Measurements from ENCODE around the gene ZNF470. TPM values are rescaled to one million over a fixed set of nuclear protein-coding genes. Genes with fewer than 3 reads are reported as not detected.

Gene ZNF470
- total RNA-seq = 2.9 and 4.3 TPM in 2 replicates

GRCh38 chr19:56567274-56568120 is at the start of gene ZNF470:
ZNF470 (plus strand) TSS chr19:56567468; CDS start chr19:56570312, 2,844 bp downstream.

GRCh38 chr19:56538761-56539263 is 28.5 kb upstream of the ZNF470 start, which contains the start of gene ZFP28:
ZFP28 (plus strand) TSS chr19:56538948; CDS start chr19:56539019, 71 bp downstream.

GRCh38 chr19:56594783-56595547 is 27.7 kb downstream of the ZNF470 start, which contains the start of gene ZNF71:
ZNF71 (plus strand) TSS chr19:56595302; CDS start chr19:56601559, 6,257 bp downstream.

Other genes with a start within 250 kb of the ZNF470 start
- gene ZNF582, start 173.9 kb upstream of the ZNF470 start, total RNA-seq = 2.2 and 2.3 TPM in 2 replicates
- 5.8 and 7.5 TPM in 2 replicates for gene ZNF583, start 163.1 kb upstream of the ZNF470 start, total RNA-seq
- gene ZNF667, start 90.1 kb upstream of the ZNF470 start, total RNA-seq = 2.6 and 3.6 TPM in 2 replicates
- 0.98 and 2.7 TPM in 2 replicates for gene ZNF471, start 59.6 kb upstream of the ZNF470 start, total RNA-seq
- 7.2 and 8.7 TPM in 2 replicates for gene ZFP28, start 28.5 kb upstream of the ZNF470 start, total RNA-seq
- gene ZNF71, start 27.8 kb downstream of the ZNF470 start, total RNA-seq = 16.7 and 18.2 TPM in 2 replicates
- 0.38 and 0.98 TPM in 2 replicates for gene SMIM17, start 75.7 kb downstream of the ZNF470 start, total RNA-seq
- 0.29 TPM in 1 of 2 replicates, not detected in the other for gene ZNF835, start 104.3 kb downstream of the ZNF470 start, total RNA-seq